HG02623 (cell line): Measurements from ENCODE around the gene MX2.

ENCODE experiments used
- ATAC-seq: cut with Tn5 transposase; IDR thresholded peaks from one replicate; pipeline ENCODE4 v1.9.1; 2021; ENCODE audit warnings: moderate library complexity; ENCODE audit not compliant: unreplicated experiment

MX2 gene

DNA sequence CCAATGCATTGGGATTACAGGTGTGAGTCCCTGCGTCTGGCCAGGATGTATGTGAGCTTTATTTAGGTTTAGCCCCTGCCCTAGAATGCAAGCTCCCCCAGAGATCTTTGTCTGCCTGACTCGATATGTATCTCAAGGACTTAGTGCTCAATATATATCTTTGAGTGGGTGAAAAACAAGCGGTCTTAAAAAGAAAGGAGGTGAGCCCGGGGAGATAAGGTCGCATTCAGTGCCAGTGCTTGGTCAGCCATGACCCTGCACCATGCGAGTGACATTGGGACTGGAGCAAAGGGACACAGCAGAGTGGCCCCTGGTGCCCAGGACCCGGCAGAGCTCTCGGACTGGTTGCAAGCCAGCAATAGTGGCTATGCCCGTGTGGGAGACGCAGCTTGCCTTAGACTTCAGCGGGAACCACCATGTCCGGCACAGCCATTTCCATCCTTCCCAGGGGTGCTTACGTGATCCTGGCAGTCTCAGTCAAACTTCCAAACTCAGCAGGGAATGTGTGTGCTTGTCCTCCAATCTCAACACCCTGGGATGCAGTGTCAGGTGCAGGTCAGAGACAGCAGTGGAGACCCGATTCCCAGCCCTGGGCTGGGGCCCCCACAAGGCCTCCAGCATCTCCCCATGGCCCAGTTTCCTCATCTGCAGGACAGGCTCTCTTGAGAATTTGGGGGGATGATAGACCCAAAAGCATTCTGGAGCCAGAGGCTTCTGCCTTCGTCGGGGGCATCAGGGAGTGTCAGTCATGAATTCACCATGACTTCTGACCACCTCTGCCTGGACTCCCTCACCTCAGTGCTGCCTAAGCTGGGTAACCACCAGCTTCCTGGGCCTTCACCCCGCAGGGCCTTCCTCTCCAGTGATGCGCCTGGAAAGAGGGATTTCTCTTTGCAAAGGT is 1.8 kb downstream of the MX2 start:
- ATAC-seq = no peak

DNA sequence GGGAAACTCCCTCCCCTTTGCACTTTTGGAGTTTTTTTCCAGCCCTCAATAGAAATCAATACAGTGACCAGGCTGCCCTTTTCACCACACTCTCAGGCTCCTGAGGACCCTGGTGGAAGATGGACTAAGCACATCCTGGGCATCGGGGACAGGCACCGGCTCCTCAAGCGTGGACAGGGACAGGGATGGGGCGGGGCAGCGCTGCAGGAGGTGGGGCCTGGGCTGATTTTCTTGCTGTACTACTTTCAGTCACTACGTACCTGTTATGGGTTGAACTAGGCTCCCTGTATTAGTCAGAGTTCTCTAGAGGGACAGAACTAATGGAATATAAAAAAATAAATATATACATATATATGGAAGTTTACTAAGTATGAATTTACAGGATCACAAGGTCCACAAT is 2.5 kb downstream of the MX2 start:
- no peak for ATAC-seq

DNA sequence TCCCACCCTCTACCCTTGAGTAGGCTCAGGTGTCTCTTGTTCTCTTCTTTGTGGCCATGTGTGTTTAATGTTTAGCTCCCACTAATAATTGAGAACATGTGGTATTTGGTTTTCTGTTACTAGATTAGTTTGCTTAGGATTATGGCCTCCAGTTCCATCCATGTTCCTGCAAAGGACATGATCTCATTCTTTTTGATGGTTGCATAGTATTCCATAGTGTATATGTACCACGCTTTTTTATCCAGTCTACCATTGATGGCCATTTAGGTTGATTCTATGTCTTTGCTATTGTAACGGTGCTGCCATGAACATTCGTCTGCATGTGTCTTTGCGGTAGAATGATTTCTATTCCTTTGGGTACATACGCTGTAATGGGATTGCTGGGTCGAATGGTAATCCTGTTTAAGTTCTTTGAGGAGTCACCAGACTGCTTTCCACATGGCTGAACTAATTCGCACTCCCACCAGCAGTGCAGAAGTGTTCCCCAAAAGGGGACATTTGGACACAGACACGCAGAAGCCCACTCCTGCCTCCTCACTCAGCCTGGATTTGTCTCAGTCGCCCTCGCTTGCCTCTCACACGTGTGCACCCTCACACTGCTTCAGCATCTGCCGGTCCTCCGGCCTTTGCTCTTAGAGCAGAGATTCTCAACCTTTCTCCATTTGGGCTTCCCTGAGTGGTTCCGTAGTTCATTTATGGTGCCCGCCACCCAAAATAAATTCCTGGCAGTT is 3.7 kb downstream of the MX2 start:
- ATAC-seq = no peak

DNA sequence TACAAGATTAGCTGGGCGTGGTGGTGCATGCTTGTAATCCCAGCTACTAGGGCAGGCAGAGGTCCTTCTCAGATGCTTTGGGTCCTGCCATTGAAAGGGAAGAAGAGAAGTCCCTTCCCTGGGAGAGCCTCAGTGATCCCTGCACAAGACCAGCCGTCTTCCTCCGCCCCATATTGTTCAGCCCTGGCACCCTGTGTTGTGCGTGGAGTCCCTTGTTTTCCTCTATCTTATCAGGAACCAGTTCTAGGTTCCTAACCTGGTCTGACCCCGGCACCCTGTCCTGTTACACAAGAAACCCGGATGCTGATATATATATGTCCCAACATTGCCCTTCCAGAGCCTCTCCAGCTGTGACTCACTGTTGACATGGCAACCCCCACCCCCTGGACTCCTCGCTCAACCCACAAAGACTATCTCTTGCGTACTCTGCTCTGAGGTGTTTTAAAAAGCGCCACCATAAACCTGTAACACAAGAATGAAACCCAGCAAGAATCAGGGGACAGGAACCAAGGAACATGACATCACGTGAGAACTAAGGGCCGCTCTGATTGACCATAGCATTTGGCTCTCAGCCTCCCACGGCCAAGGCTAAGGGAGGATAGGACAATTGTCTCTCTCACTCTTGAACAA is 4.8 kb downstream of the MX2 start:
- ATAC-seq = no peak

DNA sequence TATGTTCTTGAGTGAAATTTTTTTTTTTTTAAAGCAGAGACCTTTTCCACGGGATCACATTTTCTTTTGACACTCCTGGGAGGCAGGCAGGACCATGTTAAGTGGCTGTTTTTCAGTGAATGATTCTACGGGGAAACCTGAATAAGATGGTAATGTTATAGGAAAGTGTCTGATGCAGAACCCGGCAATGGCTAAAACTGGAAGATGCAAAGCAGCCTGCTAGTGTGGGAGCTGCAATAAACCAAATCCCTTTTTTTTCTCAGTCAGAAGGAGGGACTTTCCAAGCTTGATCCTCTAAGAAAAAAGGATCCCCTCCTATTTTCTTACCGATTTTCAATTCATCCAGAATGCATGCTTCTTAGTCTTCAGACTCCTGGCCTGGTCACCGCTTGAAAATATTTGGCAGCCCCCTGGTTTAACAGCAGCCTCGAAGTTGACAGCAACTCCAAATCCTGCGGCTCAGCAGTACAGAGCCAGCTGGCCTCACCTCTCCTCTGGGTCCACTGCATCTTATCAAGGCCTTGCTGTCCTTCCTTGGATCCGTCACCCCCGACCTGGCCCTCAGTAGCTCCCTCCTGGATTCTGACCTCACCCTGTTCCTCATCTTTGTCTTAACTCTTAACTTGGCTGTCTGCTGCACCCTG is 5.6 kb downstream of the MX2 start:
- no peak for ATAC-seq

DNA sequence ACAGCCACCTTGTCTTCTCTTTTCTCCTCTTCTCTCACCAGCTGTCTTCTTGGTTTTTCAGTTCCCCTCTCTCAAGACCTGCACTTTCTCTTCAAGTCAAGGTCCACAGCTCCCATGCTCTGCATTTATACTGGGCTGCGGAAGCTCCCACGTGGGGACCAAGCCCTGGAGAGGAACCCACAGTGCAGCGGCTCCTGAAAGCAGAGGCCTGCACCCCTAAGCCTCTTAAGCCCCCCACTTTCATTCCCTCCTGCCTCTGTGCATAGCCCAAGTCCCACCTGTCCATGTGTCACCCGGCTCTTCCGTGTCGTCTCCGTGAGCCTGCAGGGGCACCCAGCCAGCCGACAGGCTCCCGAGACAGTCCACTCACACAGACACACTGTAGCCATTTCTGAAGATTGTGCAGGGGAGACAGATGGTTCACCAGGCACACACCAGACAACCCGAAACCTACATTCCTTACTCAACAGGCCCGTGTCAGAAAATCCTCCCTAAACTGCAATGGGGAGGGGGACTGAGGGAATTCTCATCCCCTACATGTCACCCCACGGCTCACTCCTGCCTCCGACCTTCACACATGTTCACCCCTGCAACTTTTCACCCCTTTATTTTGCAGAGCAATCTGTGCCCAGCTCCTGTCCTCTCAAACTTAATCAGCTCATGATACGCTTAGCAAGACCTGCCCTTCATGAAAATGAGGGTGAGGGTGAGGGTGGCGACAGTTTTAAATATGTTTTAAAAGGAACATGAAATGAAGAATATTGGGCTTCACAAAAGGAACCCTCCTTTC is 6.3 kb downstream of the MX2 start:
- ATAC-seq = peak; percentile 68

DNA sequence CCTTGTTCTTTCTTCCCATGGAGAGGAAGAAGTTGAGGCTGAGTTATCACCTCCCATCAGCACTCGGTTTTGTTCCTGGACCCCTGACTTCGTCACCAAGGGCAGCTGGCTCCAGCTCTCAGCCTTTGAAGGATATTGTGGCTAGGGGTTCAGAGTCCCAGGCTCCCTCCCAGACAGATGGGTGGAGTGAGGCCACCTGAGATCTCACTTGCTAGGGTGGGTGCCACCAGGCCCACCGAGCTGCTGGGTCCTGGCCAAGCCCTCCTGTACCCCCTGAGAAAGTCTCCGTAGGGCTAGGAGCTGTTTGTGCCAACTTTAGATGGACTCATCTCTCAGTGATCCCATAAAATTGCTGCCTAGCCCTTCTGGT is 6.9 kb downstream of the MX2 start:
- ATAC-seq = no peak

DNA sequence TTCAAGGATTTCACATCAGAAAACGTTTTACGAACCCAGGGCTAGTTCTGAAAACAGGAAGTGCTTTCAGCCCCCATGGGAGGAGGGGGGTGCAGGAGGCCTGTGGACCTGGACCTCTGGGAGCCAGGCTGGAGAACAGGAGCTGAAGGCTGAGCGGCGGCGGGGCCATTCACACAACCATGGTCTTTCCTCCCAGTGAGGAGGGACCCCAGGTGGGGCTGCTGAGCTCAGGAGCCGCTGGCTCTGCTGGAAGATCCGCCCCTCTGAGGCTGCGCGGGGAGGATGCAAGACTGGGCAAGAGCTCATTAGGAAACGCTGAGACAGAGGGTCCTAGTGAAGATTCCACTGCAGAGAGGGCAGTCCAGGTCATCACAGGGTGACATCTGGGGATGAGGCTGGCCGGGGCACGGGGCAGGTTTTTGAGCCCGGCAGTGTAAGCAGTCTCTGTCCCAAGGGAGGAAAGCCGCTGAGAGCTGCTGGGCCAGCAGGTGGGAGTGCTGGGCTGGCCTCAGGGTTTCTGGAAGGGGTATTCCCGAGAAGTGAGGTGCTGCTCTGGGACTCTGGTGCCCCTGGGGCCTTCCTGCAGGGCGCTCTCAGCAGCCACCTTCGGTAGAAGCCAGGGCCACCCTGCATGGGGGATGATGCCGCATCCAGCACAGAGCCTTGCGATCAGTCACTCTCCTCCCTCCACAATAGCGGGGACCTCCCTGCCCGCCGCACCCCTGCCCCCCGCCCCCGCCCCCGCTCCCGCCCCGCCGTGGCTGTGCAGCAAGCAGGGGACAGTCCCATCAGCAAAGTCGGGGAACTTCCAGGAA is 7.5 kb downstream of the MX2 start:
- ATAC-seq = no peak

DNA sequence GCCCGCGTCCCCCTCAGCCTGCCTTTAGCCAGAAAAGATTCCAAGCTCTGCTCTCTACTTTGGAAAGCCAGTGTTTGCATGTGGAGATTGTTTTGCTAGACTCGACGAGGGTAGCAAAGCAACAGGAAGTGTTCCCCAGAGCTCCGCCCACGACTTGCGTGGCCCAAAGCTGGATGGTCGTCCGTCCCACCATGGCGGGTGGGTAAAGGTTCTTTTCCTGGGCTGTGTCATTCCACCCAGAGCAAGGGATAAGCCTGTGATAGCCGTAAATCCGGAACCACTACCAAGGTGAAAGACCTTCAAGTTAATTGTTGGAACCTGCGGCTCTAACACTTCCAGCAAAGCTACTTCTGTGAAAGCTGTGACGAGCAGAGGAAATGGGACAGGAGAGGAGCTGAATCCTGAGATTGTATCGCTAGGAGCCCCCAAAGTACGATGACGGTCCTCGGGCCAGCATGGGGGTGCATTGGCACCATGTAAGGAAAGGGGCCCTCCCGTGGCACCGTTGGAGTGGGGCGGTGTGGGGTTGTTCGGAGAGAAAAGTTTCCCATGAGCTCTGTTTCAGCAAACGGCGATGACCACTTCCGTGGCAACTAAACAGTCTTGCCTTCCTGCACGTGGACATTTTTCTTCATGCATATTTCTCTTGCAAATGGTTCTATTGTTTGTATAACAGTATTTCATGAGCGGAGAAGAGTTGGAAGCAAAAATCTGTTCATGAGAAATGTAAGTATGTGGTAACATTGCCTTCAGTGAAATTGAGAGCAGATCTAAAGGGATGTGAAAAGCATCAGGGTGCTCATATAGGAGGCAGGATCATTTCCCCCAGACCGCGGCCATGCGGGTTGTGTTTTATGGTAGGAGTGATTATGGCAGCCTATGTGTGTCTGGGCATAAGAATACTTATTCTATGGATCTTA is 8.4 kb downstream of the MX2 start:
- ATAC-seq = no peak

DNA sequence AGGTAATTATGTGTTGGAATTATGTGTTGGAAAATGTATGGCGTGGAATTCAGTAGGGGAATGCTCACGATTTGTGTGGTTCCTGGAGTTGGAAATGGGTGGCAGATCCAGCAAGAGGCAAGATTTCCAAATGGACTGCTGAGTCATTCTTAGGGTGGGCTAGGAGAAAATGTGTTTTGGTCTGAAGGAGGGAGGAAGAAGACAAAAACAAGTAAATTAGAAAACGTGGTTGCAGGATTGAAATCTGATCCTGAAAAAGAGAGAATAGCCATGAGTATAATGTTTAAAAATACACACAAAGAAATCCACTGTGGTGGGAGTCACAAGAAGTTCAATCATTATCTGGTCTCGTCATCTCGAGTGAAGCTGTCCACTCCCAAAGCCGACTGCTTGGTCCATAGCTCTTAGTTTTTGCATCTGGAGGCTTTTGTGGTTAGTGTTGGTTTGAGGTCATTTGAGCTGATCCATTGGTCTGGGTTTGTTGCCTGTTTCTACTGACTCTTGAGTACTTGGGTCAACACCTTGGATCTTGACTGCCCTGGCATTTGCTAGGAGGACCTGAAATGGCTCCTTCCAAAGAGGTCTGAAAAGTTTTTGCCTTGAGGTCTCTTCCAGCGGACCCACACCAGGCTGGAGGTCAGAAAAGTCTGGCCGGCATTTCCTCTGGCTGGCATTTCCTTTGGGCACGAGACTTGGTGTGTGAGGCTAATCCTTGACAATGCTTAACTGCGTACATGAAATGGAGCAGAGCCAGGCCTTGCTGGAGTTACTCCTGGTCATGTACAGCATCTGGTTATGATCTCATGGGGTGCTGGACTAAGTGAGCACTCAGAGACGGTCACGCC is 9.2 kb downstream of the MX2 start:
- no peak for ATAC-seq

DNA sequence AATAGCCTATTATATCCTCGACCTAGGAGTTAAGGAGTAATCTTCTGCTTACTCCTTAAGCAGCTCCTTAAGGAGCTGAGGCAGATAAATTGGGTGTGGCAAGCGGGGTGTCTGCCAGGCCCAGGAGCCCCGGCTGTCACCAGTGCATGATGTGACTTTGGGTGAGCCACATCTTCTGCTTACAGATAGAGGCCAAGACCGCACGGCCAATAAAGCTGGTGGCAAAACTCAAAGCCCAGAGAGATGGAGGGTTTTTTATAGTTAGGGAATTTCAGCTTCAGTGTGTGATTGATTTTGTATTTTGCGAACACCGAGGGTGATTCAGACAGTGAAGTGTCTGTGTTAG is 9.8 kb downstream of the MX2 start:
- ATAC-seq = no peak

DNA sequence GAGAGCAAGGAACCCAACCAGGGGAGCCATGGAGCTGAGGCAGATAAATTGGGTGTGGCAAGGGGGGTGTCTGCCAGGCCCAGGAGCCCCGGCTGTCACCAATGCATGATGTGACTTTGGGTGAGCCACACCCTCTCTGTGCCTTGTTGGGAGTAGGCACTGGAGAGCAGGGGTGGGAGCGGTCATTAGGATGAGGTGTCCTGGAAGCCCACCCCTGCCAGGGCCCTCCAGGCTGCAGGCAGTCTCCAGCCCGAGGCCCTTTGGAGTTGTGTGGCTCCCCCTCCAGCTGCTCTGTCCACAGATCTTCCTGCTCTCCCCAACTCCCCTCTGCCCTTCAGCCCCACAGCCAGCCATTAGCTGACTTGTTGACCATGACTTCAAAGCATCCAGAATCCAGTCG is 11.4 kb downstream of the MX2 start:
- ATAC-seq = no peak

DNA sequence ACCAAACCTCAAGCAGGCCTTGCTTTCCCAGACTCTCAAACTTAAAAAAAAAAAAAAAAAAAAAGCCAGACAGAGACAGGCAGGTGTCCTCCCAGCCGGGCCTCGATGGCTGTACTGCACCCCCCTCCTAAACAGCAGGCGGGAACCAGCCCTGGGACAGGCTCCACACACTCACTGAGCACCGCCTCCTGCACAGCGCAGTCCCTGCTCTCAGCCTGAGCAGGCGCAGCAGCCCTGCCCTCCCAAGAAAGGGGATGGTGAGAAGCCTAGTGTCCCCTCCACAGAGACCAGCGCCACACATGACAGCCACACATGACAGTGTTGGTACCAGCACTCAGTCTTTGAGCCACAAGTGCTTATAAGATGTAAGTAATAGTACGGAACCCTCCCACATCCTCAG is 11.9 kb downstream of the MX2 start:
- no peak for ATAC-seq

DNA sequence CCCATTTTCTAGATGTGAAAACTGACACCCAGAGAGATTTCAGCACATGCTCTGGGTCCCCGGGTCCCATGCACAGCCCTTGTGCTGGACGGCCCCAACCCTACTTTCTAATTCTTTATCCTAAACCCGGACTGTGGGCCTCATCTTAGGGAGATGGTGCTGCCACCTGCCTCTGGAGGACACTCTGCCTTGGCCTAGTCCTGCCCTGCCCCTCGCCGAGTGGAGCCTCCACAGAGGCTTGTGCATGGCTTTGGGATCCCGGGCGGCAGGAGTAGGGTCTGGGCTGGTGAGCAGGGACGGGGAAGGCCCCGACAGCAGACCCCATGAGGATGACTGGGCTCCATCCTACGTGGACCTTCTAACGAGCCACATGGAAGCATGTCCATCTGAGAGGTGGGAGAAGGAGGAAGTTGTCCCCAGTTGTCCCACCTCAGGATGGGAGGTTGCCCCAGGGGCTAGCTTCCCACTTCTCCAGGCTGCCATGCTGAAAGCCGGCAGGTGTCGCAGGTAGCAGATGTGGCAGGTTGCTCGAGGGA is 12.4 kb downstream of the MX2 start:
- ATAC-seq = no peak

DNA sequence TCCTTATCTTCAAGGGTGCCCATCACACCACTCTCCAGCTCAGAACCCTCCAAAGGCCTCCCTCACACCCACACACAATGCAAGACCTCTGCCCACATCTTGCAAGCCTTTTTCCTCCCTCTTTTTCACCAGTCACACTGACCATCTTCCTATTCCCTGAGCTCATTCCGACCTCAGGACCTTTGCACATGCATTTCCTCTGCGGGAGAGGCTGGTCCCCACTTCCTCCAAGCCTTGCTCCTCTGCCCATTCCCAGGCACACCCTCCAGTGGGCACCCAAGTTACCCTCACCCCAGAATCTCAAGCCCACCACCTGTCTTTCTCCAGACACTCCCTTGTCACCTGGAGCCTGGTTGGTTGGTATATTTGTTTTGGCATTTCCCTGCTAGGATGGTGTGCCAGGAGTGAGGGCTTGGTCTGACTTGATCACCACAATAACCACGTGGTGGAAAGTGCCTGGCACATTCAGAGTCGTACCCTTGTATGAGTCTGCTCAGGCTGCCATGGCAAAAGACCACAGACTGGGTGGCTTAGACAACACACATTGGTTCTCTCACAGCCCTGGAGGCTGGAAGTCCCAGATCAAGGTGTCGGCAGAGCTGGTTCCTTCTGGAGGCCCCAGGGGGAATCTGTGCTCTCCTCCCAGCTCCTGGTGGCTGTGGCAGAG is 13.2 kb downstream of the MX2 start:
- no peak for ATAC-seq

DNA sequence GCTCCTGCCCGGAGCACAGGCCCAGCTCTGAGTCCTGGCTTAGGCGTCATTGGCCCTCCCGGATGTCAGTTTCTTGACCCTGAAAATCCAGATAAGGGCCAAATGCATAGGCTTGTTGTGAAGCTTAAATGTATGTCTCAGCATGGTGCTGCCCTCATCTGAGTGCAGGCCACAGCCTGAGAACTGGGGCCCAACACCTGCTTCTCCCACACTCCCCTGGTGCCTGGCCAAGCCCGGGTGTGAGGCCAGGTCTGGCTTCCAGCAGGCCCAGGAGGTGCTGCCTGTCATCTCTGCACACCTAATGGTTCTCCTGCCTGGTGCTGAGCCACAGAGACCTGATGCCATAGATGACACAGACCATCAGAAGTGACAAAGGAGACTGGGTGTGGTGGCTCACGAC is 14.0 kb downstream of the MX2 start:
- ATAC-seq = no peak

DNA sequence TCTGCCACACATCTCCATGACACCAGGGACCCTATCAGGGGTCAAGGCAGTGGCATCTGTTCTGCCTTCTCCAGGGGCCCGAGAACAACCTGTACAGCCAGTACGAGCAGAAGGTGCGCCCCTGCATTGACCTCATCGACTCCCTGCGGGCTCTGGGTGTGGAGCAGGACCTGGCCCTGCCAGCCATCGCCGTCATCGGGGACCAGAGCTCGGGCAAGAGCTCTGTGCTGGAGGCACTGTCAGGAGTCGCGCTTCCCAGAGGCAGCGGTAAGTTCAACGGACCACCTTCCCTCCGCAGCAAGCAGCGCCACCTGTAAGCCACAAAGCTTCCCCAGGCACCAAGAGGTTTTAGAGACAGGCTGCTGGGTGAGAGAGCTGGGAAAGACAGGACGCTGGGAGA is 15.9 kb downstream of the MX2 start:
- ATAC-seq = no peak
